Prostate gland (tissue), 2 donors: ENCODE measurements around the gene TLK2.
"Not testable (repeated sequence)": the region's sequence is repeated elsewhere in the genome, so short reads cannot be mapped to it uniquely, and the experiment has no call there.

ENCODE experiments used
- CTCF ChIP-seq, 4 experiments: fragments of 200-600 bp in 2 of 4; fragments of 450-650 bp in 2 of 4; sonication (generic) in 2 of 4; IDR thresholded peaks; 1 replicate in 3 of 4; 2 replicates in 1 of 4; pipeline ENCODE4 v1.5.1; 2016 to 2019; ENCODE audit warnings: antibody characterized with exemption in 4 of 4, mild to moderate bottlenecking in 2 of 4, moderate library complexity in 2 of 4
- POLR2A ChIP-seq: fragments of 450-650 bp; IDR thresholded peaks from one replicate; pipeline ENCODE4 v1.6.1; 2016; ENCODE audit warnings: antibody characterized with exemption, mild to moderate bottlenecking

GRCh38 chr17:62525317-62525716, 46.7 kb downstream of the TLK2 start:
- not testable (repeated sequence) for TF ChIP-seq CTCF (IDR thresholded peaks at IDR 0.05); POLR2A
